Activated CD8-positive, alpha-beta memory T cell treated with anti-CD3 and anti-CD28 coated beads for 1 hour (primary cell): ENCODE results near the gene NPSR1.
"Not testable (repeated sequence)": the region's sequence is repeated elsewhere in the genome, so short reads cannot be mapped to it uniquely, and the experiment has no call there.

ENCODE experiments used
- DNase-seq, 2 donors: peaks; one replicate each; pipeline ENCODE4 v3.0.0-alpha.2; 2020; ENCODE audit warnings: low read depth in 1 of 2; ENCODE audit errors: extremely low read depth in 1 of 2

The NPSR1 gene

GRCh38 chr7:34832020-34832419 lies 174.0 kb downstream of the NPSR1 start:
- no peak for DNase-seq

DNA sequence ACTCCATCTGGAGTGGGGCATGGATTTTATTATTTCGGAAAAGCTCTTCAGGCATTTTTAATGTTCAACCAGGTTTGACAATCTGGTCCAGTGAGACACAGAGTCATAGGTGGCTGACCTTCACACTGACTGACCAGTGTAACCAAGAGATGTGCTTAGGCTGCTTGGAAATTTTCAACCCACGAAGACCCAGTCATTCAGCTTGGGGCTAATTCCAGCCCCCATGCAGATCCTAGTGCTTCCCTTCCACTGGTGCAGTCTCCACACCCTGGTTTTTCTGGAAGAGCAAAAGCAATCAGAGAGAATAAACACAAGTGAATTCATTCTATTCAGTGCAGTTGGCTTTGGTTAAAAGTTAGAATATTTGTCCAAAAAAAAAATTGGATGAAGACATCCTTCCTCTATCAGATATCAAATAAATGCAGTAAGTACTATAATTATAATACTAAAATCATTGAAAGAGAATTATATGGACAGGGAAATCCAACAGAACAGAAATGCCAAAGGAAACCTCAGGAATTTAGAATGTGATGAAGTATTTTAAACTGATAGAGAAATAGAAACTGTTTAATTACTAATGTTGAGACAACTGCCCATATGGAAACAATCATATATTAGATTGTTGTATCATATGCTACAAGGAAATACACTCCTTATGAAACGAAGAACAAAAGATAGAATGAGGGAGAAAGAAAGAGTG lies 178.0 kb downstream of the NPSR1 start:
- no peak for DNase-seq

DNA sequence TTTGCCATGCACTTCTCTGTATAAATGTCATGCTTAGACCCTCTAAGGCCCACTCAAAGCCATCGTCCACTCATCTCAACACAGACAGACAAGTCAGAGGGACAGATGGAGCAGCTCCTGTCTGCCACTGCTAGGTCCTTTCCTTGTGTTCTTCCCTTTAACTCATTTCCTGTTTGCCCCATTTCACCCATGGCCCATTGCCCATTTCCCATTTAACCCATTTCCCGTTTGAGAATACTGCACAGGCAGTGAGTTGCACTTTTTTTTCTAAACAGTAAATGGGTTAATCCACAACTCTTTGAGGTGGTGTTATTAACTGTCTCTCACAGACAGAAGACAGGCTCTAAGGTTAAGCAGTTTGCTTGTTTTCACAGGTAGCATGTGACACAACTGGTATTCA lies 179.3 kb downstream of the NPSR1 start:
- DNase-seq: no peak

GRCh38 chr7:34837801-34838201 lies 179.8 kb downstream of the NPSR1 start:
- no peak for DNase-seq

DNA sequence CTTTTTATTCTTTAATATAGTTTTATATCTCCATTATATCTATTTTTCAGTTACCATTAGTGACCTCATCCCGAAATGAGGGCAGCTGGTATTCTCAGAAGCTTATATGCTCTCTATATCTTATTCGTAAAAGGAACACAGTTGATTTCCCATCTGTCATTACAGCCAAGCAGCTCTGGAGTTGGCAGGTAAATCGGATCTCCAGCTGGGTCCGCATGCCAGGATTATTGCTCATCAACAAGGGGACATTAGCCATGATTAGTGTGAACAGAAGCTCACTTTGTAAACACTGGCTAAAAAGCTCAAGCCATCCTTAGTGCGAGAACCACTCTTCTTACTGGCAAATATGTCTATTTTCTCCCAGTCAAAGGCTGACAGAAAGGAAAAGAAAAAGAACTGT lies 180.3 kb downstream of the NPSR1 start:
- DNase-seq: no peak

- no peak for DNase-seq
These were observed 181.6 kb downstream of the NPSR1 start for GRCh38 chr7:34839645-34840044.

DNA sequence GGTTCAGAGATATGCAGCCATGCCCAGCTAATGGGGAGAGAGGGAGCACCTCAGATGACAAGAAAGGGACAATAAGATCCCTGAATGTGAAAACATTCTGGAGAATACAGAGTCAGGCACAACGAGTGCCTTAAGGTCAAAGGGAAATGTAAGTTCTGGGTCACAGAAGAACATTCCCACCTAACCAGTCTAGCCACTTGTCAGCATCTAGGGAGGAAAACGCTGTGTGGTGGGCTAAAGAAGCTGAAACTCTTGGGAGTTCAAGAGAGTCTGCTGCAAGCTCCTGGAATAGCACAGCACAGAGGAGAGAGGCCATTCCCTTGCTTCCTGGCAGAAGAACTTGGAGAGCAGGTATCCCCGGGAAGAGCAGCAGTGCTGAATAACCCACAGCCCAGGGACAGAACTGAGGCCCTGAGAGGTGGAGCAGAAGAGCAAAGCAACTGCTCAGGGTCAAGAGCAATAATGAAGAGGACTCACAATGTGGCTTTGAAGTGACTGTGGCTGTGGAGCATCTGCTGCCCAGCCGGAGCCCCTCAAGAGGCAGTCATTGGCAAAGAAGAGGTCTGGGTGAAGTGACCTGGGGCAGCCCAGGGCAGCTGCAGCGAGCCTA lies 182.3 kb downstream of the NPSR1 start:
- DNase-seq: no peak

DNA sequence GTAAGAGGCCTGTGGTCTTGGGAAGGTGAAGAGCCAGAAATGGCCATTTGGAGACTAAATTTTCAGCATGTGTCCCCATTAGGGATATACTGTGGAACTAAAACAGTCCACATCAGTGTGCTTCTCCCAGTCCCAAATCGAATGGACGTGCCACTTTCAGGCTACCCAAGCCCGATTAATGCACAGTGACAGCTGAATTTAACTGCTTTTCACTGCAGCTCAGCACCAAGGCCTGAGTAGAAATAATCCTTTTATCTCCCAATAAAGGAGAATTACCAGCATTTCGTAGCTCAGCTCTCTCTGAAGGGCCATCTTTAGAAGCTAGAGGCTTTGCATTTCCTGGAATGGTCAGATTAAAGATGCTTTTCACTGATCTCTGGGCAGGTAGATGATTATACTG lies 183.3 kb downstream of the NPSR1 start:
- DNase-seq: no peak

DNA sequence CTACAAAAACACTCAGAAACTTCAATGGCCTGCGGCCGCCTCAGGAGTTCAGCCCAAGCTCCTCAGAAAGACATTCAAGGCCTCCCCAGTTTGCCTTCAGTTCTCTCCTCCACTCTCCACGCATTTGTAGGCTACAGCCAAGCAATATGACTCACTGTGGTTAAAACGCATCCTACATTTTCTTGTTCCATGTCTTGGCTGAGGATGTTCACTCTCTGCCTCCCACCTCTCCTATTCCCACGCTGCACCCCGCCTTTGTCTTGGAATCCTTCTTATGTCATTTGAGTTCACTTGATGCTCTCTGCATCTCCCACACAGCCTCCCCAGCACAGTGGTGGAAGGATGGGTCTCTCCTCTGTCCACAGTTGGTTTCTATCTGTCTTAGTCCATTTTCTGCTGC lies 184.8 kb downstream of the NPSR1 start:
- no peak for DNase-seq

- no peak for DNase-seq
These were observed 186.4 kb downstream of the NPSR1 start for GRCh38 chr7:34844406-34844805.

DNA sequence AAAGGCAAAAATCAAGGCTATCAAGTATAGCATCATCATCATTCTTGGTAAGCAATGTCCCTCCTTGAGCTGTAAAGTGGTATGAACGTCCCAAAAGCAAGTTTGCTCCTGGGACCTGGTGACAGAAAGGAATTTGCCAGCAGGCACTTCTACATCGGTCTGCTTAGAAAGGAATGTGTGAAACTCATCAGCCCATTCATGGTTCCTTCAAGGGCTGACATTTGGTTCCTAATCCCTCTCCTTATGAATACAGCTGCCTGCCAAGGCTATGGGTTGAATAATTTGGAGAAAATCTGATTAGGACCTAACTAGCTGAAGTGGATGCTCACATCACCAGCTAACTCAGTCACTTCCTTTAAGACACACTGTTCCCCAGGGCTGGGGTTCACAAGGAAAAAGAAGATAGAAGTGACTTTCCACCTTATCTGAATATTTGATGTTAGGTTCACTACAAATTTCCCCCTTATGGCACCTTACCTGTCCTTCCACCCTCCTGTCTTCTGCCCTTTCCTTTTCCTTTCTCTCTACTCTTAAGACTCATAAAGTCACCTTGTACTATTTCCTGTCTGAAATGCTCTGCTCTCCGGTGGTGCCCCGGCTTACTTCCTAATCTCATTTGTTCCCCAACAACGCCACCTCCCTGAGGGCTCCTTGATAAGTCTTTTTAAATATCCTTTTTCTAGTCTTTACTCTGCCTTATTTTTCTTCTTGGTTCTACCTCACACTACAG lies 187.1 kb downstream of the NPSR1 start:
- no peak for DNase-seq

DNA sequence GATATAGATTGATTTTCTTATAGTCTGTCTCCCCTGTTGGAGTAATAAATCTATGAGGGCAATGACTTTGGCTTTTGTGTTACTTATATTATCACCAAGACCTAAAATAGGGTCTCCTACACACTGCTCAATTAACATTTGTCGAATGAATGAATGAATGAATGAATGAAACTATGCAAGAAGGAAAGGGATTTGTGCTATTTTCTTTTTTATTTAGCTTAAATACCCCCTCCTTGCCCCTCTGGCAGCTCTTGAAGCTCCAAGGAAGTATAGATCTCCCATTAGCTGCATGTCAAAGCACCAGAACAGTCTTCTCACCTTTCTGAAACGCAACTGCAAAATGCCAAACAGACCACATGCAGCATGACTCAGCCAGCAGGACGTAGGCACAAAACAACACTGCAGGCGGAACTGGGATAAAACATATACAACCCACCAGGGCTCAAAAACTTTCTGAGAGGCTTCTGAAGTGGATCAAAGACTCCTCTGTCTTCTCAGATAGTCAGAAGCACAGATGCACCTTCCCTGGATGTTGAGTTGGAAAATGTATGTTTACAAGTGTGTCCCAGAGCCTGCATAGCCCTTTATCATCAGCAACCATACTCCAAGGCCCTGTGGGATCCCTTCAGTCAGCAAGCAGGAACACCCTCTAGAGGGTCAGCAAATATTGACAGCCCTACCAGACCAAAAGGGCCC lies 187.8 kb downstream of the NPSR1 start:
- DNase-seq: no peak

- DNase-seq: no peak
These were observed 189.0 kb downstream of the NPSR1 start for GRCh38 chr7:34846976-34847375.

- no peak for DNase-seq
These were observed 190.7 kb downstream of the NPSR1 start for GRCh38 chr7:34848670-34849069.

- no peak for DNase-seq
These were observed 191.3 kb downstream of the NPSR1 start for GRCh38 chr7:34849163-34849960.

- no peak for DNase-seq
These were observed 192.0 kb downstream of the NPSR1 start for GRCh38 chr7:34849986-34850385.

- no peak for DNase-seq
These were observed 192.7 kb downstream of the NPSR1 start for GRCh38 chr7:34850681-34851080.

- no peak for DNase-seq
These were observed 193.4 kb downstream of the NPSR1 start for GRCh38 chr7:34851431-34851830.

DNA sequence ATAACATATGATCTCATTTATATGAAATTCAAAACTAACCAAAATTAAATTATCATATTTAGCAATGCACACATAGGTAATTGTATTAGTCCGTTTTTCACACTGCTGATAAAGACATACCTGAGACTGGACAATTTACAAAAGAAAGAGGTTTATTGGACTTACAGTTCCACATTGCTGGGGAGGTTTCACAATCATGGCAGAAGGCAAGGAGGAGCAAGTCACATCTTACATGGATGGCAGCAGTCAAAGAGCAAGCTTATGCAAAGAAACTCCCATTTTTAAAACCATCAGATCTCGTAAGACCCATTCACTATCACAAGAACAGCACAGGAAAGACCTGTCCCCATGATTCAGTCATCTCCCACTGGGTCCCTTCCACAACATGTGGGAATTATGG lies 200.4 kb downstream of the NPSR1 start:
- not testable (repeated sequence) for DNase-seq

DNA sequence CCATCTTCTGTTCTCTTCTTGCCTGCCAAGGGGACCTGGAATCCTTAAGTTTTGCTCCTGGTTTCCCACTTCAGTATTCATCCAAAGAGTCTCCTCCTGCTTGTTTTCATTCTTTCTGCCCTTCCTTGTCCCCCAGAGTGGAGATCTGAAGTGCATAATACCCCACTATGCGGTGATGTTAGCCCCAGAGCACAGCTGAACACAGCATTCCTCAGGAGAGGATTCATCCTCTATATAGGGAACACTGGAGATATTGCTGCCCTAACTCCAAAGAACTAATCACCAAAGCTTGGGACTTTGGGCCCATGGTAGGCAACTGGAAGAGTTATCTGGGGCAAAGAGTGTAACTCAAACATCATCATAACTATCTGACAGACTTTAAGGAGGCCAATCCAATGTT lies 201.3 kb downstream of the NPSR1 start:
- not testable (repeated sequence) for DNase-seq

GRCh38 chr7:34866222-34866621 lies 208.2 kb downstream of the NPSR1 start:
- DNase-seq: not testable (repeated sequence)
